ENCODE results near the gene PDGFRB.

GRCh38 chr5:150143350-150144245 lies 12.0 kb downstream of the PDGFRB start:
- TF ChIP-seq, protein P1, sequence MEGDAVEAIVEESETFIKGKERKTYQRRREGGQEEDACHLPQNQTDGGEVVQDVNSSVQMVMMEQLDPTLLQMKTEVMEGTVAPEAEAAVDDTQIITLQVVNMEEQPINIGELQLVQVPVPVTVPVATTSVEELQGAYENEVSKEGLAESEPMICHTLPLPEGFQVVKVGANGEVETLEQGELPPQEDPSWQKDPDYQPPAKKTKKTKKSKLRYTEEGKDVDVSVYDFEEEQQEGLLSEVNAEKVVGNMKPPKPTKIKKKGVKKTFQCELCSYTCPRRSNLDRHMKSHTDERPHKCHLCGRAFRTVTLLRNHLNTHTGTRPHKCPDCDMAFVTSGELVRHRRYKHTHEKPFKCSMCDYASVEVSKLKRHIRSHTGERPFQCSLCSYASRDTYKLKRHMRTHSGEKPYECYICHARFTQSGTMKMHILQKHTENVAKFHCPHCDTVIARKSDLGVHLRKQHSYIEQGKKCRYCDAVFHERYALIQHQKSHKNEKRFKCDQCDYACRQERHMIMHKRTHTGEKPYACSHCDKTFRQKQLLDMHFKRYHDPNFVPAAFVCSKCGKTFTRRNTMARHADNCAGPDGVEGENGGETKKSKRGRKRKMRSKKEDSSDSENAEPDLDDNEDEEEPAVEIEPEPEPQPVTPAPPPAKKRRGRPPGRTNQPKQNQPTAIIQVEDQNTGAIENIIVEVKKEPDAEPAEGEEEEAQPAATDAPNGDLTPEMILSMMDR (optimal IDR thresholded peaks at IDR 0.05 in 1 of 3, IDR thresholded peaks at IDR 0.05 in 1 of 3, conservative IDR thresholded peaks at IDR 0.05 in 1 of 3; ENCODE audit: extremely low read depth in 1 of 3, insufficient read depth in 2 of 3, low read length in 3 of 3): no peak
- no peak for TF ChIP-seq EZH2 (IDR thresholded peaks at IDR 0.05; ENCODE audit: low read length)
